Measurements from ENCODE around the gene CHP2.

- TF ChIP-seq SUZ12 (IDR thresholded peaks at IDR 0.05; ENCODE audit: low read depth, low read length): no peak
- no peak for TF ChIP-seq SIN3B (IDR thresholded peaks at IDR 0.05; ENCODE audit: low read length)
- no peak for TF ChIP-seq TCF7L2 (IDR thresholded peaks at IDR 0.05; ENCODE audit: low read depth, low read length)
- no peak for TF ChIP-seq CTCF (CRISPR knock-in tag; IDR thresholded peaks at IDR 0.05)
- TF ChIP-seq ZNF780A (CRISPR knock-in tag; IDR thresholded peaks at IDR 0.05): no peak
- no peak for TF ChIP-seq YY1 (IDR thresholded peaks at IDR 0.05; ENCODE audit: insufficient read depth, insufficient replicate concordance, low read depth, low read length)
- no peak for TF ChIP-seq ZNF138 (CRISPR knock-in tag; IDR thresholded peaks at IDR 0.05; ENCODE audit: low read depth)
These were observed 44.8 kb upstream of the CHP2 start for GRCh38 chr16:23710008-23710407.

Measured in HepG2 (cell line).